Stomach (tissue), 4 donors: Measurements from ENCODE around the gene FMN2.

Experiments used
- EP300 ChIP-seq: sonication (generic); formaldehyde crosslinking; IDR thresholded peaks from one replicate; pipeline ENCODE4 v1.6.1; 2017; ENCODE audit warnings: antibody characterized with exemption
- POLR2A ChIP-seq, 4 donors: fragments of 450-650 bp; IDR thresholded peaks; one replicate each; pipeline ENCODE4 v1.6.1; 2016; ENCODE audit warnings: antibody characterized with exemption in 4 of 4, control low read depth in 2 of 4, mild to moderate bottlenecking in 1 of 4, moderate library complexity in 1 of 4
- POLR2AphosphoS5 ChIP-seq, 3 donors: sonication (generic); formaldehyde crosslinking; IDR thresholded peaks; one replicate each; pipeline ENCODE4 v1.6.1; 2016; ENCODE audit warnings: antibody characterized with exemption in 3 of 3
- TF ChIP-seq, protein P1 (sequence below), 7 experiments: fragments of 450-650 bp in 4 of 7; fragments of 200-600 bp in 3 of 7; sonication (generic) in 3 of 7; IDR thresholded peaks; one replicate each; pipeline ENCODE4 v1.5.1; 2016 to 2019; ENCODE audit warnings: antibody characterized with exemption in 7 of 7, control low read depth in 2 of 7, mild to moderate bottlenecking in 1 of 7

GRCh38 chr1:240407407-240407806 lies 315.7 kb downstream of the FMN2 start:
- TF ChIP-seq, protein P1, sequence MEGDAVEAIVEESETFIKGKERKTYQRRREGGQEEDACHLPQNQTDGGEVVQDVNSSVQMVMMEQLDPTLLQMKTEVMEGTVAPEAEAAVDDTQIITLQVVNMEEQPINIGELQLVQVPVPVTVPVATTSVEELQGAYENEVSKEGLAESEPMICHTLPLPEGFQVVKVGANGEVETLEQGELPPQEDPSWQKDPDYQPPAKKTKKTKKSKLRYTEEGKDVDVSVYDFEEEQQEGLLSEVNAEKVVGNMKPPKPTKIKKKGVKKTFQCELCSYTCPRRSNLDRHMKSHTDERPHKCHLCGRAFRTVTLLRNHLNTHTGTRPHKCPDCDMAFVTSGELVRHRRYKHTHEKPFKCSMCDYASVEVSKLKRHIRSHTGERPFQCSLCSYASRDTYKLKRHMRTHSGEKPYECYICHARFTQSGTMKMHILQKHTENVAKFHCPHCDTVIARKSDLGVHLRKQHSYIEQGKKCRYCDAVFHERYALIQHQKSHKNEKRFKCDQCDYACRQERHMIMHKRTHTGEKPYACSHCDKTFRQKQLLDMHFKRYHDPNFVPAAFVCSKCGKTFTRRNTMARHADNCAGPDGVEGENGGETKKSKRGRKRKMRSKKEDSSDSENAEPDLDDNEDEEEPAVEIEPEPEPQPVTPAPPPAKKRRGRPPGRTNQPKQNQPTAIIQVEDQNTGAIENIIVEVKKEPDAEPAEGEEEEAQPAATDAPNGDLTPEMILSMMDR (IDR thresholded peaks at IDR 0.05): no peak
- TF ChIP-seq POLR2AphosphoS5 (IDR thresholded peaks at IDR 0.05): no peak
- no peak for TF ChIP-seq POLR2A (IDR thresholded peaks at IDR 0.05)
- TF ChIP-seq EP300: no peak
